HCT116 (cell line): ENCODE results near the gene BAD. TPM values are rescaled to one million over a fixed set of nuclear protein-coding genes. Genes with fewer than 3 reads are reported as not detected.
"Not testable (repeated sequence)": the region's sequence is repeated elsewhere in the genome, so short reads cannot be mapped to it uniquely, and the experiment has no call there.

Experiments used
- ATAC-seq: fragments of 200-7000 bp; cut with Tn5 transposase; 2 replicates; pipeline ENCODE4 v1.9.1; 2020; ENCODE audit warnings: mild to moderate bottlenecking, moderate library complexity
- BruUV-seq: library from RNA; stranded (reverse); fragments of 400-500 nt; replicated peaks from 2 replicates; lab custom pipeline; 2021; lab: Mats Ljungman, UMichigan
- CTCF ChIA-PET: fragments of 300-600 bp; sonication (Branson Sonifier 250); formaldehyde crosslinking; loops from one replicate; lab custom pipeline; 2021; ENCODE audit warnings: antibody characterized with exemption; lab: Charles Lee
- POLR2A ChIA-PET: fragments of 300-600, 350-600 bp; sonication (Branson Sonifier 250); formaldehyde crosslinking; loops from one replicate; lab custom pipeline; 2021; ENCODE audit warnings: antibody characterized with exemption; lab: Charles Lee
- RAD21 ChIA-PET, 2 experiments: fragments of 300-600 bp; sonication (Branson Sonifier 250); formaldehyde crosslinking; loops; one replicate each; lab custom pipeline; 2023; ENCODE audit warnings: low total read pairs in 2 of 2; ENCODE audit not compliant: uncharacterized antibody in 2 of 2, unreplicated experiment in 2 of 2, low non-redundant PET in 1 of 2; lab: Charles Lee
- DNase-seq: peaks from one replicate; pipeline ENCODE4 v3.0.0-alpha.2; 2010; ENCODE audit warnings: low read depth, low spot score
- H2AFZ ChIP-seq: fragments of 200-600 bp; shearing (Covaris generic), sonication (generic); 2 replicates; pipeline ENCODE4 v1.6.1; 2017; ENCODE audit warnings: low read depth, mixed run types, mixed read lengths, antibody characterized with exemption, low read length; ENCODE audit not compliant: poor library complexity, severe bottlenecking
- H3K27ac ChIP-seq: 2 replicates; pipeline ENCODE4 v1.5.1; 2012; ENCODE audit warnings: low read depth, low read length
- H3K27me3 ChIP-seq: fragments of 200-600 bp; sonication (generic); 2 replicates; pipeline ENCODE4 v1.6.1; 2016; ENCODE audit warnings: mixed run types, low read length, mixed read lengths; ENCODE audit not compliant: insufficient read depth
- H3K36me3 ChIP-seq, 2 experiments: fragments of 200-500 bp in 1 of 2; fragments of 200-600 bp in 1 of 2; sonication (Bioruptor generic) in 1 of 2; sonication (generic) in 1 of 2; 2 replicates each; pipeline versions ENCODE4 v1.5.1 to v1.6.1; 2014 to 2016; ENCODE audit warnings: low read length in 2 of 2, inconsistent platforms in 1 of 2, mixed read lengths in 1 of 2, mixed run types in 1 of 2; ENCODE audit not compliant: insufficient read depth in 2 of 2, control insufficient read depth in 1 of 2
- H3K4me1 ChIP-seq, 2 experiments: fragments of 200-600 bp in 1 of 2; sonication (generic) in 1 of 2; 2 replicates each; pipeline versions ENCODE4 v1.5.1 to v1.6.1; 2012 to 2017; ENCODE audit warnings: low read length in 2 of 2, inconsistent platforms in 1 of 2, mild to moderate bottlenecking in 1 of 2, mixed read lengths in 1 of 2, mixed run types in 1 of 2, moderate library complexity in 1 of 2; ENCODE audit not compliant: insufficient read depth in 2 of 2, control insufficient read depth in 1 of 2
- H3K4me2 ChIP-seq: fragments of 200-600 bp; sonication (generic); 2 replicates; pipeline ENCODE4 v1.6.1; 2017; ENCODE audit warnings: mixed run types, low read length, mixed read lengths
- H3K4me3 ChIP-seq, 2 experiments: fragments of 200-600 bp in 1 of 2; sonication (generic) in 1 of 2; replicated peaks in 1 of 2; 2 replicates each; pipeline ENCODE4 v1.5.1; 2011 to 2016; ENCODE audit warnings: low read length in 2 of 2, control low read depth in 1 of 2, low read depth in 1 of 2, mild to moderate bottlenecking in 1 of 2, mixed read lengths in 1 of 2, mixed run types in 1 of 2
- H3K79me2 ChIP-seq: fragments of 200-600 bp; sonication (generic); 2 replicates; pipeline ENCODE4 v1.6.1; 2017; ENCODE audit warnings: mild to moderate bottlenecking, mixed run types, low read length, moderate library complexity, mixed read lengths; ENCODE audit not compliant: insufficient read depth
- H3K9ac ChIP-seq: fragments of 200-600 bp; sonication (generic); 2 replicates; pipeline ENCODE4 v1.6.1; 2016; ENCODE audit warnings: low read length, mixed read lengths
- H3K9me2 ChIP-seq: fragments of 200-600 bp; sonication (generic), shearing (Covaris generic); 2 replicates; pipeline ENCODE4 v1.6.1; 2017; ENCODE audit warnings: mixed run types, mild to moderate bottlenecking, moderate library complexity; ENCODE audit not compliant: insufficient read depth
- H3K9me3 ChIP-seq, 2 experiments: fragments of 200-500 bp in 1 of 2; fragments of 200-600 bp in 1 of 2; sonication (Bioruptor generic) in 1 of 2; sonication (generic) in 1 of 2; 2 replicates each; pipeline ENCODE4 v1.6.1; 2014 to 2017; ENCODE audit warnings: low read length in 2 of 2, mixed read lengths in 2 of 2, inconsistent platforms in 1 of 2, low read depth in 1 of 2, mild to moderate bottlenecking in 1 of 2, mixed run types in 1 of 2, moderate library complexity in 1 of 2; ENCODE audit not compliant: control insufficient read depth in 1 of 2, insufficient read depth in 1 of 2
- H4K20me1 ChIP-seq: fragments of 200-600 bp; sonication (generic), shearing (Covaris generic); 2 replicates; pipeline ENCODE4 v1.6.1; 2017; ENCODE audit warnings: mixed run types, mild to moderate bottlenecking, moderate library complexity; ENCODE audit not compliant: insufficient read depth
- CEBPB ChIP-seq: IDR thresholded peaks from 2 replicates; pipeline ENCODE4 v1.6.1; 2012; ENCODE audit warnings: low read depth
- EZH2 ChIP-seq: fragments of 200-600 bp; sonication (generic); IDR thresholded peaks from 2 replicates; pipeline ENCODE4 v1.6.1; 2017; ENCODE audit warnings: antibody characterized with exemption, mixed run types
- EZH2phosphoT487 ChIP-seq: fragments of 200-600 bp; IDR thresholded peaks from 2 replicates; pipeline ENCODE4 v1.6.1; 2018; ENCODE audit warnings: antibody characterized with exemption, borderline replicate concordance
- POLR2AphosphoS5 ChIP-seq: IDR thresholded peaks from 2 replicates; pipeline ENCODE4 v1.6.1; 2011; ENCODE audit warnings: mild to moderate bottlenecking, low read depth, low read length, moderate library complexity
- RAD21 ChIP-seq: IDR thresholded peaks from 2 replicates; pipeline ENCODE4 v1.6.1; 2012; ENCODE audit warnings: low read depth, mild to moderate bottlenecking
- SIN3A ChIP-seq: IDR thresholded peaks from 2 replicates; pipeline ENCODE4 v1.6.1; 2012; ENCODE audit warnings: low read depth
- SRF ChIP-seq: IDR thresholded peaks from 2 replicates; pipeline ENCODE4 v1.6.1; 2012; ENCODE audit warnings: low read depth
- TCF7L2 ChIP-seq: IDR thresholded peaks from 2 replicates; pipeline ENCODE4 v1.7.0; 2011; ENCODE audit warnings: borderline replicate concordance, inconsistent platforms; ENCODE audit not compliant: insufficient read depth, insufficient read length; ENCODE audit errors: extremely low read depth
- ZFX ChIP-seq: fragments of 450-650 bp; IDR thresholded peaks from 2 replicates; pipeline ENCODE4 v1.6.1; 2017
- ZNF274 ChIP-seq: fragments of 200-500 bp; sonication (Bioruptor generic); IDR thresholded peaks from 2 replicates; pipeline ENCODE4 v1.6.1; 2014; ENCODE audit warnings: mild to moderate bottlenecking, low read depth, low read length, inconsistent platforms
- intact Hi-C: fragments of 100-400 bp; cut with micrococcal nuclease; formaldehyde crosslinking; loops from 2 replicates; pipeline ENCODE4 v1.10.0; 2022
- total RNA-seq: library from RNA; stranded (reverse); gene quantifications from one replicate; pipeline ENCODE4 v1.2.1, GENCODE V29; 2021; ENCODE audit not compliant: unreplicated experiment
- TF ChIP-seq, protein P1 (sequence below): IDR thresholded peaks from 2 replicates; pipeline ENCODE4 v1.6.1; 2011; ENCODE audit warnings: mild to moderate bottlenecking, low read length, moderate library complexity; ENCODE audit not compliant: insufficient replicate concordance; ENCODE audit errors: extremely low read depth
- TF ChIP-seq, protein P2 (sequence below): IDR thresholded peaks from 2 replicates; pipeline ENCODE4 v1.6.1; 2012
- TF ChIP-seq, protein P3 (sequence below): IDR thresholded peaks from 2 replicates; pipeline ENCODE4 v1.6.1; 2012; ENCODE audit warnings: low read depth

Gene BAD
- total RNA-seq, 1 experiment from 2014 or later, result 51.9 TPM

DNA sequence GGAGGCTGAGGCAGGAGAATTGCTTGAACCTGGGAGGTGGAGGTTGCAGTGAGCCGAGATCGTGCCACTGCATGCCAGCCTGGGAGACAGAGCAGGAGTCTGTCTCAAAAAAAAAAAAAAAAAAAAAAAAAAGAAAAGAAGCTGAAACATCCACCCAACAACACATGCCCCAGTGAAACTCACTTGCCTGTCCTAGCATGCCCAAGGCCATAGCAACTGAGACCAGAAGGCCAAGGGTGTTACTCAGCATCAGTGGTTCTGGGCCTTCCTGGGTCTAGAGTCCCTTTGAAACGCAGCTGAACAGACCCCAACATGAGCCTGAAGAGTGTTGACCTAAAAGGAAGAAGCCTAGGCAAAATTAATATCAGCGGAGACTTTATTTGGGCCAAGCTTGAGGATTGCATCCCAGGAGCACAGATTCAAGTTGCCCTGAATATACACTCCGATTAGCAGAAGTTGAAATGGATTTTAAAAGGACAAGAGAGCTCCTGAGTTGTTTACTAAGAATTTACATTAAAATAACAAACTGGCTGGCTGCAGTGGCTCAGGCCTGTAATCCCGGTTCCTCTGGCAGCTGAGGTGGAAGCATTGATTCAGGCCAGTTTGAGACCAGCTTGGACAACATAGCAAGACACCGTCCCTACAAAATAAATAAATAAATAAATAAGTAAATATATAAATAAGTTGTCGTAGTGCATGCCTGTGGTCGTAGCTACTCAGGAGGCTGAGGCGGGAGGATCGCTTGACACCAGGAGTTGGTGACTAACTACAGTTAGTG, 40.4 kb upstream of the BAD start:
- RAD21 ChIA-PET, result no interaction called here
- no peak overlapping the region for H2AFZ ChIP-seq
- no peak overlapping the region for H3K4me3 ChIP-seq
- BruUV-seq, result no TSS peak
- H3K27me3 ChIP-seq, result no peaks in the 10 kb centered on the region
- peaks cover 0 to 7% of the 10 kb centered on the region in 2 experiments; a peak in 1 of 4 replicates for H3K36me3 ChIP-seq
- H4K20me1 ChIP-seq, result no peaks in the 10 kb centered on the region
- POLR2A ChIA-PET, result interaction anchor here (0.6 to 2.2 kb wide), 3 partner anchors 11 to 32 kb away, joined by 3 to 6 read pairs (median 3); no protein-coding TSS in a partner anchor
- no peak overlapping the region for H3K9ac ChIP-seq
- ATAC-seq (no peak), DNase-seq (no peak)
- CTCF ChIA-PET, result interaction anchor here (1.3 kb wide), 1 partner anchor 30 kb away, joined by 4 read pairs; no protein-coding TSS in a partner anchor
- no peaks in the 10 kb centered on the region for H3K9me2 ChIP-seq
- H3K9me3 ChIP-seq, result no peaks in the 10 kb centered on the region
- no peak overlapping the region for H3K4me2 ChIP-seq
- H3K4me1 ChIP-seq, result peaks cover 10 to 39% of the 10 kb centered on the region in 2 experiments
- TF ChIP-seq, protein P1, sequence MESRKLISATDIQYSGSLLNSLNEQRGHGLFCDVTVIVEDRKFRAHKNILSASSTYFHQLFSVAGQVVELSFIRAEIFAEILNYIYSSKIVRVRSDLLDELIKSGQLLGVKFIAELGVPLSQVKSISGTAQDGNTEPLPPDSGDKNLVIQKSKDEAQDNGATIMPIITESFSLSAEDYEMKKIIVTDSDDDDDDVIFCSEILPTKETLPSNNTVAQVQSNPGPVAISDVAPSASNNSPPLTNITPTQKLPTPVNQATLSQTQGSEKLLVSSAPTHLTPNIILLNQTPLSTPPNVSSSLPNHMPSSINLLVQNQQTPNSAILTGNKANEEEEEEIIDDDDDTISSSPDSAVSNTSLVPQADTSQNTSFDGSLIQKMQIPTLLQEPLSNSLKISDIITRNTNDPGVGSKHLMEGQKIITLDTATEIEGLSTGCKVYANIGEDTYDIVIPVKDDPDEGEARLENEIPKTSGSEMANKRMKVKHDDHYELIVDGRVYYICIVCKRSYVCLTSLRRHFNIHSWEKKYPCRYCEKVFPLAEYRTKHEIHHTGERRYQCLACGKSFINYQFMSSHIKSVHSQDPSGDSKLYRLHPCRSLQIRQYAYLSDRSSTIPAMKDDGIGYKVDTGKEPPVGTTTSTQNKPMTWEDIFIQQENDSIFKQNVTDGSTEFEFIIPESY, result no peak
- TF ChIP-seq, protein P2, sequence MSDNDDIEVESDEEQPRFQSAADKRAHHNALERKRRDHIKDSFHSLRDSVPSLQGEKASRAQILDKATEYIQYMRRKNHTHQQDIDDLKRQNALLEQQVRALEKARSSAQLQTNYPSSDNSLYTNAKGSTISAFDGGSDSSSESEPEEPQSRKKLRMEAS, result no peak
- no peak for TF ChIP-seq EZH2phosphoT487
- TF ChIP-seq SRF, result no peak
- no peak for TF ChIP-seq ZNF274
- TF ChIP-seq POLR2AphosphoS5, result no peak
- TF ChIP-seq RAD21, result no peak
- no peak for TF ChIP-seq CEBPB
- no peak for TF ChIP-seq SIN3A
- TF ChIP-seq, protein P3, sequence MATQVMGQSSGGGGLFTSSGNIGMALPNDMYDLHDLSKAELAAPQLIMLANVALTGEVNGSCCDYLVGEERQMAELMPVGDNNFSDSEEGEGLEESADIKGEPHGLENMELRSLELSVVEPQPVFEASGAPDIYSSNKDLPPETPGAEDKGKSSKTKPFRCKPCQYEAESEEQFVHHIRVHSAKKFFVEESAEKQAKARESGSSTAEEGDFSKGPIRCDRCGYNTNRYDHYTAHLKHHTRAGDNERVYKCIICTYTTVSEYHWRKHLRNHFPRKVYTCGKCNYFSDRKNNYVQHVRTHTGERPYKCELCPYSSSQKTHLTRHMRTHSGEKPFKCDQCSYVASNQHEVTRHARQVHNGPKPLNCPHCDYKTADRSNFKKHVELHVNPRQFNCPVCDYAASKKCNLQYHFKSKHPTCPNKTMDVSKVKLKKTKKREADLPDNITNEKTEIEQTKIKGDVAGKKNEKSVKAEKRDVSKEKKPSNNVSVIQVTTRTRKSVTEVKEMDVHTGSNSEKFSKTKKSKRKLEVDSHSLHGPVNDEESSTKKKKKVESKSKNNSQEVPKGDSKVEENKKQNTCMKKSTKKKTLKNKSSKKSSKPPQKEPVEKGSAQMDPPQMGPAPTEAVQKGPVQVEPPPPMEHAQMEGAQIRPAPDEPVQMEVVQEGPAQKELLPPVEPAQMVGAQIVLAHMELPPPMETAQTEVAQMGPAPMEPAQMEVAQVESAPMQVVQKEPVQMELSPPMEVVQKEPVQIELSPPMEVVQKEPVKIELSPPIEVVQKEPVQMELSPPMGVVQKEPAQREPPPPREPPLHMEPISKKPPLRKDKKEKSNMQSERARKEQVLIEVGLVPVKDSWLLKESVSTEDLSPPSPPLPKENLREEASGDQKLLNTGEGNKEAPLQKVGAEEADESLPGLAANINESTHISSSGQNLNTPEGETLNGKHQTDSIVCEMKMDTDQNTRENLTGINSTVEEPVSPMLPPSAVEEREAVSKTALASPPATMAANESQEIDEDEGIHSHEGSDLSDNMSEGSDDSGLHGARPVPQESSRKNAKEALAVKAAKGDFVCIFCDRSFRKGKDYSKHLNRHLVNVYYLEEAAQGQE, result no peak
- TF ChIP-seq TCF7L2, result no peak
- no peak for TF ChIP-seq EZH2
- no peak for TF ChIP-seq ZFX
- intact Hi-C loops, result no loop called here
- H3K27ac ChIP-seq, result peak overlapping the region; percentile 20; the same call in 1 of the 2 replicates
- H3K79me2 ChIP-seq, result peaks cover under 1% of the 10 kb centered on the region

DNA sequence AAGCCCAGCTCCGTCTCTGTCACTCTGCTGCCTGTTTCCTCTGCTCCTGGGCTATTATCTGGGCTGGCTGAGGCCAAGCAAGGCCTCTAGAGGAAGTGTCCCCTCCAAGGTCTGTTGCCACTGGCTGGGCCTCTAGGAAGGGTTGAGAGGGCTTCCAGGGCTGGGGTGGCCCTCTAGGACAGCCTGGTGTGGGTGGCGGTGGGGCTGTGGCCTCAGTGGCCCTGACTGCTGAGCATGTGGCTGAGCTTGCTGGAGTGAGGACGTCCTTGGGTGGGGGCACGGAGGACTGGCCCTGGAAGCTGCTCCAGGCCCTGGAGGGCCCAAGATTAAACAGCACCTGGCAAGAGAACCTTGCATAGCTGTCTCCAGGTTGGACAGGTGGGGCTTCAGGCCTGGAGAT, 39.5 kb upstream of the BAD start:
- intact Hi-C loops, H3K9me2 ChIP-seq, H3K27me3 ChIP-seq, H3K9me3 ChIP-seq, H4K20me1 ChIP-seq, H2AFZ ChIP-seq, DNase-seq, BruUV-seq, H3K79me2 ChIP-seq, ATAC-seq, H3K36me3 ChIP-seq, H3K4me2 ChIP-seq, H3K9ac ChIP-seq, H3K4me3 ChIP-seq: not testable (repeated sequence)
- Histone ChIP-seq H3K4me1 (peaks cover 17 to 41% of the 10 kb centered on the region in 2 experiments), H3K27ac (peak overlapping the region; percentile 12; the same call in 1 of the 2 replicates)
- ChIA-PET RAD21 (interaction anchor here in 1 of 2 experiments (1.4 kb wide), 1 partner anchor 8 kb away, joined by 3 read pairs; no protein-coding TSS in a partner anchor), CTCF (interaction anchor here (1.5 to 2.0 kb wide), 2 partner anchors 11 to 31 kb away, joined by 5 read pairs; no protein-coding TSS in a partner anchor), POLR2A (interaction anchor here (1.5 to 2.2 kb wide), 2 partner anchors 8 to 10 kb away, joined by 6 to 9 read pairs; no protein-coding TSS in a partner anchor)
